Liver (tissue), 9 donors: ENCODE results near the gene RFFL. TPM values are rescaled to one million over a fixed set of nuclear protein-coding genes. Genes with fewer than 3 reads are reported as not detected.

Experiments used
- DNase-seq: peaks from one replicate; pipeline ENCODE4 v3.0.0-alpha.2; 2017; ENCODE audit warnings: low spot score
- H3K27ac ChIP-seq, 2 donors: one replicate each; pipeline ENCODE4 v1.7.0; 2013; ENCODE audit warnings: inconsistent platforms in 2 of 2, low read length in 2 of 2, control low read depth in 1 of 2, low read depth in 1 of 2, mild to moderate bottlenecking in 1 of 2
- H3K27me3 ChIP-seq, 4 donors: one replicate each; pipeline versions ENCODE4 v1.6.1 to v1.7.0; 2013; ENCODE audit warnings: low read length in 3 of 4, inconsistent platforms in 1 of 4, mild to moderate bottlenecking in 1 of 4, moderate library complexity in 1 of 4; ENCODE audit not compliant: control insufficient read depth in 4 of 4, insufficient read depth in 4 of 4
- H3K36me3 ChIP-seq, 4 donors: one replicate each; pipeline versions ENCODE4 v1.6.1 to v1.7.0; 2013; ENCODE audit warnings: low read length in 3 of 4, mild to moderate bottlenecking in 3 of 4, low read depth in 1 of 4, moderate library complexity in 1 of 4; ENCODE audit not compliant: control insufficient read depth in 4 of 4, insufficient read depth in 3 of 4
- H3K4me1 ChIP-seq, 4 donors: one replicate each; pipeline versions ENCODE4 v1.6.1 to v1.7.0; 2013; ENCODE audit warnings: low read length in 3 of 4, mild to moderate bottlenecking in 3 of 4, moderate library complexity in 1 of 4; ENCODE audit not compliant: control insufficient read depth in 4 of 4, insufficient read depth in 4 of 4
- H3K4me3 ChIP-seq, 3 donors: one replicate each; pipeline versions ENCODE4 v1.6.1 to v1.7.0; 2013; ENCODE audit warnings: low read length in 3 of 3, control low read depth in 1 of 3, low read depth in 1 of 3, mild to moderate bottlenecking in 1 of 3
- H3K9ac ChIP-seq, 2 donors: one replicate each; pipeline ENCODE4 v1.7.0; 2013; ENCODE audit warnings: low read length in 2 of 2, mild to moderate bottlenecking in 2 of 2, moderate library complexity in 2 of 2, control low read depth in 1 of 2, low read depth in 1 of 2
- H3K9me3 ChIP-seq, 4 donors: one replicate each; pipeline versions ENCODE4 v1.6.1 to v1.7.0; 2013; ENCODE audit warnings: low read length in 3 of 4; ENCODE audit not compliant: control insufficient read depth in 4 of 4
- ATF3 ChIP-seq: IDR thresholded peaks from 2 replicates; pipeline ENCODE4 v1.6.1; 2016; ENCODE audit warnings: antibody characterized with exemption
- EGR1 ChIP-seq, 2 donors: IDR thresholded peaks; 2 replicates each; pipeline ENCODE4 v1.6.1; 2016 to 2018; ENCODE audit warnings: antibody characterized with exemption in 2 of 2, low read depth in 2 of 2
- FOXA1 ChIP-seq: IDR thresholded peaks from 2 replicates; pipeline ENCODE4 v1.6.1; 2016; ENCODE audit warnings: antibody characterized with exemption
- FOXA2 ChIP-seq: IDR thresholded peaks from 2 replicates; pipeline ENCODE4 v1.6.1; 2016; ENCODE audit warnings: antibody characterized with exemption
- GABPA ChIP-seq, 2 donors: IDR thresholded peaks in 1 of 2; conservative IDR thresholded peaks in 1 of 2; 2 replicates each; pipeline ENCODE4 v1.6.1; 2016; ENCODE audit warnings: antibody characterized with exemption in 2 of 2, mild to moderate bottlenecking in 1 of 2, moderate library complexity in 1 of 2
- HNF4A ChIP-seq, 2 donors: conservative IDR thresholded peaks; 2 replicates each; pipeline ENCODE4 v1.6.1; 2016; ENCODE audit warnings: antibody characterized with exemption in 2 of 2, mild to moderate bottlenecking in 2 of 2
- HNF4G ChIP-seq: IDR thresholded peaks from 2 replicates; pipeline ENCODE4 v1.6.1; 2016; ENCODE audit warnings: antibody characterized with exemption
- JUND ChIP-seq, 2 donors: IDR thresholded peaks; 2 replicates each; pipeline ENCODE4 v1.6.1; 2016; ENCODE audit warnings: antibody characterized with exemption in 2 of 2
- NR2F2 ChIP-seq: IDR thresholded peaks from 2 replicates; pipeline ENCODE4 v1.6.1; 2016; ENCODE audit warnings: antibody characterized with exemption
- RAD21 ChIP-seq, 2 donors: IDR thresholded peaks; 2 replicates each; pipeline ENCODE4 v1.6.1; 2016; ENCODE audit warnings: antibody characterized with exemption in 2 of 2, mild to moderate bottlenecking in 2 of 2
- RXRA ChIP-seq, 2 donors: IDR thresholded peaks; 2 replicates each; pipeline ENCODE4 v1.6.1; 2017 to 2018; ENCODE audit warnings: antibody characterized with exemption in 2 of 2, mild to moderate bottlenecking in 1 of 2
- SP1 ChIP-seq: IDR thresholded peaks from 2 replicates; pipeline ENCODE4 v1.6.1; 2018; ENCODE audit warnings: antibody characterized with exemption, mild to moderate bottlenecking
- YY1 ChIP-seq: IDR thresholded peaks from 2 replicates; pipeline ENCODE4 v1.6.1; 2016; ENCODE audit warnings: antibody characterized with exemption, mild to moderate bottlenecking
- WGBS: extraction: QIAGEN DNeasy Blood & Tissue Kit; methylation state at CpG from one replicate; pipeline ENCODE4 v1.1.7; 2013; 5-methylcytosine and 5-hydroxymethylcytosine counted together
- polyA plus RNA-seq, 2 donors: library from polyadenylated mRNA; stranded (reverse) in 1 of 2; unstranded in 1 of 2; fragments of 200-250 nt in 1 of 2; fragments of >200 nt in 1 of 2; fragmentation: Nextera tagmentation in 1 of 2; extraction: Ambion mirVana in 1 of 2; gene quantifications; one replicate each; pipeline versions ENCODE4 v1.2.1 to v1.2.3, GENCODE V29; 2013 to 2015
- total RNA-seq, 2 donors: library from RNA; depleted of rRNA; stranded (reverse); fragments of >200 nt; gene quantifications; one replicate each; pipeline ENCODE4 v1.2.3, GENCODE V29; 2014
- TF ChIP-seq, protein P1 (sequence below): fragments of 150-350 bp; IDR thresholded peaks from 2 replicates; pipeline ENCODE4 v1.5.1; 2017; ENCODE audit warnings: improper control_type of control experiment, low read depth, low read length; ENCODE audit not compliant: missing input control
- TF ChIP-seq, protein P2 (sequence below): IDR thresholded peaks from 2 replicates; pipeline ENCODE4 v1.6.1; 2016; ENCODE audit warnings: antibody characterized with exemption
- TF ChIP-seq, protein P3 (sequence below): IDR thresholded peaks from 2 replicates; pipeline ENCODE4 v1.6.1; 2016; ENCODE audit warnings: antibody characterized with exemption, mild to moderate bottlenecking
- TF ChIP-seq, protein P4 (sequence below): IDR thresholded peaks from 2 replicates; pipeline ENCODE4 v1.6.1; 2016; ENCODE audit warnings: antibody characterized with exemption
- donor health status: healthy.
- donor health status: healthy.
- donor health status: healthy.
- donor health status: healthy.
- donor health status: healthy.

Gene RFFL
- total and polyA plus RNA-seq, 4 donors: 15.9 to 28.0 (median 22.0) TPM

DNA sequence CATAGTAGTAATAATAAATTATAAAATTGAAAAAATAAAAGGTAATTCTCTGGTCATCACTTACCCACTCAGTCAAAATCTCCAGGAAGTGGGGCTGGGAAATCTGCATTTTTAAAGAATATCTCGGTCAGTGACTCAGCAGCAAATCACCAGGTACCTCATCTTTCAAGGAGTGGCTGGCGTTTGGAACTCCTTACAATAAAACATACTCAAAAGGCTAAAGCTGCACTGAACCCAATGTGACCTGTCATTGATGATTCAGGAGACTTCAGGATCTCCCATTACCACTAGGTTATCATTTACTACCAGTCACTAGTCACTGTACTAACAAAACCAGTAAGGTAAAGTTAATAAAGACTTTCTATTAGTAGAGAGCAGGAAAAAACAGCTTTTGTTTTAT is 21.5 kb upstream of the RFFL start:
- Histone ChIP-seq H3K27ac (no peak overlapping the region), H3K9ac (no peak overlapping the region), H3K4me3 (no peak overlapping the region), H3K9me3 (no peaks in the 10 kb centered on the region), H3K4me1 (peaks cover 5 to 28% (median 13%) of the 10 kb centered on the region in 4 donors), H3K36me3 (no peaks in the 10 kb centered on the region), H3K27me3 (no peaks in the 10 kb centered on the region)
- WGBS: 82% methylated on average over 2 of the region's 2 CpGs
- TF ChIP-seq NR2F2 (no peak), FOXA1 (no peak), SP1 (no peak), FOXA2 (no peak), RXRA (IDR thresholded peaks at IDR 0.05) (no peak), HNF4A (conservative IDR thresholded peaks at IDR 0.05) (no peak), RAD21 (IDR thresholded peaks at IDR 0.05) (no peak), JUND (IDR thresholded peaks at IDR 0.05) (no peak), GABPA (IDR thresholded peaks at IDR 0.05 in 1 of 2, conservative IDR thresholded peaks at IDR 0.05 in 1 of 2) (no peak), HNF4G (no peak), EGR1 (IDR thresholded peaks at IDR 0.05; ENCODE audit: low read depth in 2 of 2) (no peak)
- TF ChIP-seq, protein P1, sequence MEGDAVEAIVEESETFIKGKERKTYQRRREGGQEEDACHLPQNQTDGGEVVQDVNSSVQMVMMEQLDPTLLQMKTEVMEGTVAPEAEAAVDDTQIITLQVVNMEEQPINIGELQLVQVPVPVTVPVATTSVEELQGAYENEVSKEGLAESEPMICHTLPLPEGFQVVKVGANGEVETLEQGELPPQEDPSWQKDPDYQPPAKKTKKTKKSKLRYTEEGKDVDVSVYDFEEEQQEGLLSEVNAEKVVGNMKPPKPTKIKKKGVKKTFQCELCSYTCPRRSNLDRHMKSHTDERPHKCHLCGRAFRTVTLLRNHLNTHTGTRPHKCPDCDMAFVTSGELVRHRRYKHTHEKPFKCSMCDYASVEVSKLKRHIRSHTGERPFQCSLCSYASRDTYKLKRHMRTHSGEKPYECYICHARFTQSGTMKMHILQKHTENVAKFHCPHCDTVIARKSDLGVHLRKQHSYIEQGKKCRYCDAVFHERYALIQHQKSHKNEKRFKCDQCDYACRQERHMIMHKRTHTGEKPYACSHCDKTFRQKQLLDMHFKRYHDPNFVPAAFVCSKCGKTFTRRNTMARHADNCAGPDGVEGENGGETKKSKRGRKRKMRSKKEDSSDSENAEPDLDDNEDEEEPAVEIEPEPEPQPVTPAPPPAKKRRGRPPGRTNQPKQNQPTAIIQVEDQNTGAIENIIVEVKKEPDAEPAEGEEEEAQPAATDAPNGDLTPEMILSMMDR: no peak
- TF ChIP-seq, protein P2, sequence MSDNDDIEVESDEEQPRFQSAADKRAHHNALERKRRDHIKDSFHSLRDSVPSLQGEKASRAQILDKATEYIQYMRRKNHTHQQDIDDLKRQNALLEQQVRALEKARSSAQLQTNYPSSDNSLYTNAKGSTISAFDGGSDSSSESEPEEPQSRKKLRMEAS: no peak
- TF ChIP-seq, protein P3, sequence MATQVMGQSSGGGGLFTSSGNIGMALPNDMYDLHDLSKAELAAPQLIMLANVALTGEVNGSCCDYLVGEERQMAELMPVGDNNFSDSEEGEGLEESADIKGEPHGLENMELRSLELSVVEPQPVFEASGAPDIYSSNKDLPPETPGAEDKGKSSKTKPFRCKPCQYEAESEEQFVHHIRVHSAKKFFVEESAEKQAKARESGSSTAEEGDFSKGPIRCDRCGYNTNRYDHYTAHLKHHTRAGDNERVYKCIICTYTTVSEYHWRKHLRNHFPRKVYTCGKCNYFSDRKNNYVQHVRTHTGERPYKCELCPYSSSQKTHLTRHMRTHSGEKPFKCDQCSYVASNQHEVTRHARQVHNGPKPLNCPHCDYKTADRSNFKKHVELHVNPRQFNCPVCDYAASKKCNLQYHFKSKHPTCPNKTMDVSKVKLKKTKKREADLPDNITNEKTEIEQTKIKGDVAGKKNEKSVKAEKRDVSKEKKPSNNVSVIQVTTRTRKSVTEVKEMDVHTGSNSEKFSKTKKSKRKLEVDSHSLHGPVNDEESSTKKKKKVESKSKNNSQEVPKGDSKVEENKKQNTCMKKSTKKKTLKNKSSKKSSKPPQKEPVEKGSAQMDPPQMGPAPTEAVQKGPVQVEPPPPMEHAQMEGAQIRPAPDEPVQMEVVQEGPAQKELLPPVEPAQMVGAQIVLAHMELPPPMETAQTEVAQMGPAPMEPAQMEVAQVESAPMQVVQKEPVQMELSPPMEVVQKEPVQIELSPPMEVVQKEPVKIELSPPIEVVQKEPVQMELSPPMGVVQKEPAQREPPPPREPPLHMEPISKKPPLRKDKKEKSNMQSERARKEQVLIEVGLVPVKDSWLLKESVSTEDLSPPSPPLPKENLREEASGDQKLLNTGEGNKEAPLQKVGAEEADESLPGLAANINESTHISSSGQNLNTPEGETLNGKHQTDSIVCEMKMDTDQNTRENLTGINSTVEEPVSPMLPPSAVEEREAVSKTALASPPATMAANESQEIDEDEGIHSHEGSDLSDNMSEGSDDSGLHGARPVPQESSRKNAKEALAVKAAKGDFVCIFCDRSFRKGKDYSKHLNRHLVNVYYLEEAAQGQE: no peak
- no peak for DNase-seq

DNA sequence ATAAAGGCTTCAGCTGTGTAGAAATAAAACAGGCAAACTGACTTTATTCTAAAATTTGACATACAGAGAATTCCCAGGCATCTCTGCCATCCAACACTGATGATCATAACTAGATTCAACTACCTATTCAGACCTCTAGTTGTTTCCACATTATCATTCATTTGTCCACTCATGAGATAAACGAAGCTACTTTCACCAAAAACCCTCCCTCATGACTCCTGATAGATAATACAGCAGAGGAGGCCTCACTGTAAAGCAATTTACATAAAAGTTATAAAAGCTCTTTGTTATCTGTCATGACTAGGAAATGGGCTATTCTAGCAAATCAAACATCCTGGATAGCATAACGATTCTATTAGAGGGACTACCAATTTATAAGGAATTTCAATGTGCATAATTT is 19.6 kb upstream of the RFFL start:
- WGBS: 70% methylated on average over 2 of the region's 2 CpGs
- TF ChIP-seq GABPA (IDR thresholded peaks at IDR 0.05 in 1 of 2, conservative IDR thresholded peaks at IDR 0.05 in 1 of 2): no peak
- no peak for TF ChIP-seq FOXA2
- TF ChIP-seq, protein P4, sequence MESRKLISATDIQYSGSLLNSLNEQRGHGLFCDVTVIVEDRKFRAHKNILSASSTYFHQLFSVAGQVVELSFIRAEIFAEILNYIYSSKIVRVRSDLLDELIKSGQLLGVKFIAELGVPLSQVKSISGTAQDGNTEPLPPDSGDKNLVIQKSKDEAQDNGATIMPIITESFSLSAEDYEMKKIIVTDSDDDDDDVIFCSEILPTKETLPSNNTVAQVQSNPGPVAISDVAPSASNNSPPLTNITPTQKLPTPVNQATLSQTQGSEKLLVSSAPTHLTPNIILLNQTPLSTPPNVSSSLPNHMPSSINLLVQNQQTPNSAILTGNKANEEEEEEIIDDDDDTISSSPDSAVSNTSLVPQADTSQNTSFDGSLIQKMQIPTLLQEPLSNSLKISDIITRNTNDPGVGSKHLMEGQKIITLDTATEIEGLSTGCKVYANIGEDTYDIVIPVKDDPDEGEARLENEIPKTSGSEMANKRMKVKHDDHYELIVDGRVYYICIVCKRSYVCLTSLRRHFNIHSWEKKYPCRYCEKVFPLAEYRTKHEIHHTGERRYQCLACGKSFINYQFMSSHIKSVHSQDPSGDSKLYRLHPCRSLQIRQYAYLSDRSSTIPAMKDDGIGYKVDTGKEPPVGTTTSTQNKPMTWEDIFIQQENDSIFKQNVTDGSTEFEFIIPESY: no peak
- TF ChIP-seq HNF4A (conservative IDR thresholded peaks at IDR 0.05): no peak
- no peak for TF ChIP-seq JUND (IDR thresholded peaks at IDR 0.05)
- no peak for TF ChIP-seq YY1
- no peak for TF ChIP-seq RXRA (IDR thresholded peaks at IDR 0.05)
- no peak for TF ChIP-seq SP1
- TF ChIP-seq ATF3: no peak
- no peak for TF ChIP-seq RAD21 (IDR thresholded peaks at IDR 0.05)
- no peak for TF ChIP-seq EGR1 (IDR thresholded peaks at IDR 0.05; ENCODE audit: low read depth in 2 of 2)
- TF ChIP-seq, protein P3: no peak
- TF ChIP-seq NR2F2: no peak
- TF ChIP-seq FOXA1: no peak
- TF ChIP-seq HNF4G: no peak
- no peaks in the 10 kb centered on the region for H3K36me3 ChIP-seq
- DNase-seq: no peak
- peaks cover 5 to 20% (median 14%) of the 10 kb centered on the region in 4 donors for H3K4me1 ChIP-seq
- H3K9me3 ChIP-seq: no peaks in the 10 kb centered on the region
- H3K9ac ChIP-seq: no peak overlapping the region
- no peak overlapping the region for H3K27ac ChIP-seq
- no peak overlapping the region for H3K4me3 ChIP-seq
- H3K27me3 ChIP-seq: no peaks in the 10 kb centered on the region
